ENCODE measurements around the gene PFDN5. TPM values are rescaled to one million over a fixed set of nuclear protein-coding genes. Genes with fewer than 3 reads are reported as not detected.
"Not testable (repeated sequence)": the region's sequence is repeated elsewhere in the genome, so short reads cannot be mapped to it uniquely, and the experiment has no call there.

The PFDN5 gene
- total and polyA plus RNA-seq, 5 donors from 2014 or later = 506 to 1,800 (median 1,410) TPM

- Mint-ChIP-seq H3K27me3 (peaks cover 7% of the 10 kb centered on the region), H3K27ac (peak overlapping the region; percentile 94 to 98 (median 97)), H3K4me1 (peaks cover 8 to 46% (median 35%) of the 10 kb centered on the region in 4 donors), H3K4me3 (peak overlapping the region; percentile 92 to 99 (median 96)), H3K36me3 (no peaks in the 10 kb centered on the region), H3K9me3 (peaks cover 0 to 2% (median 0%) of the 10 kb centered on the region in 7 donors)
- Histone ChIP-seq H3K9me3 (ENCODE audit: control insufficient read depth in 2 of 2, low read length in 2 of 2) (no peaks in the 10 kb centered on the region), H3K4me1 (ENCODE audit: control insufficient read depth, insufficient read depth, low read length, poor library complexity, severe bottlenecking) (peaks cover 47% of the 10 kb centered on the region), H3K4me3 (ENCODE audit: low read depth, low read length) (peak overlapping the region; percentile 77), H3K27ac (ENCODE audit: insufficient read depth, low read length, poor library complexity, severe bottlenecking) (peak overlapping the region; percentile 85), H3K36me3 (ENCODE audit: control insufficient read depth, insufficient read depth, low read length) (no peaks in the 10 kb centered on the region), H3K27me3 (ENCODE audit: control insufficient read depth, insufficient read depth, low read length) (no peaks in the 10 kb centered on the region)
- DNase-seq (peak; percentile 79 to 93 (median 80)), ATAC-seq (ENCODE audit: low read depth in 2 of 2) (peak; percentile 59 to 60)
Measured at GRCh38 chr12:53324779-53325510, 29.6 kb downstream of the PFDN5 start.

- H3K27me3 ChIP-seq (ENCODE audit: control insufficient read depth, insufficient read depth, low read length) = no peaks in the 10 kb centered on the region
- Mint-ChIP-seq H3K27me3 (peaks cover 7% of the 10 kb centered on the region), H3K9me3 (peaks cover 0 to 2% (median 0%) of the 10 kb centered on the region in 7 donors), H3K4me3 (peak overlapping the region; percentile 83 to 96 (median 88)), H3K36me3 (no peaks in the 10 kb centered on the region), H3K4me1 (peaks cover 8 to 40% (median 29%) of the 10 kb centered on the region in 4 donors), H3K27ac (no peak overlapping the region)
- H3K27ac ChIP-seq (ENCODE audit: insufficient read depth, low read length, poor library complexity, severe bottlenecking) = peak overlapping the region; percentile 85
- DNase-seq = peak in 2 of 3 donors; percentile 12 to 37
- H3K36me3 ChIP-seq (ENCODE audit: control insufficient read depth, insufficient read depth, low read length) = no peaks in the 10 kb centered on the region
- H3K9me3 ChIP-seq (ENCODE audit: control insufficient read depth in 2 of 2, low read length in 2 of 2) = no peaks in the 10 kb centered on the region
- ATAC-seq (ENCODE audit: low read depth in 2 of 2) = no peak
- H3K4me3 ChIP-seq (ENCODE audit: low read depth, low read length) = no peak overlapping the region
- H3K4me1 ChIP-seq (ENCODE audit: control insufficient read depth, insufficient read depth, low read length, poor library complexity, severe bottlenecking) = peaks cover 42% of the 10 kb centered on the region
Measured at GRCh38 chr12:53325511-53326061, 30.2 kb downstream of the PFDN5 start.

GRCh38 chr12:53326460-53327185, 31.3 kb downstream of the PFDN5 start:
- Histone ChIP-seq H3K4me1 (ENCODE audit: control insufficient read depth, insufficient read depth, low read length, poor library complexity, severe bottlenecking) (peaks cover 35% of the 10 kb centered on the region), H3K27me3 (ENCODE audit: control insufficient read depth, insufficient read depth, low read length) (no peaks in the 10 kb centered on the region), H3K4me3 (ENCODE audit: low read depth, low read length) (no peak overlapping the region), H3K36me3 (ENCODE audit: control insufficient read depth, insufficient read depth, low read length) (no peaks in the 10 kb centered on the region), H3K9me3 (ENCODE audit: control insufficient read depth in 2 of 2, low read length in 2 of 2) (no peaks in the 10 kb centered on the region), H3K27ac (ENCODE audit: insufficient read depth, low read length, poor library complexity, severe bottlenecking) (no peak overlapping the region)
- Mint-ChIP-seq H3K9me3 (peaks cover 0 to 2% (median 0%) of the 10 kb centered on the region in 7 donors), H3K4me1 (peaks cover 3 to 29% (median 19%) of the 10 kb centered on the region in 4 donors), H3K36me3 (no peaks in the 10 kb centered on the region), H3K27ac (peak overlapping the region in 1 of 3 donors; percentile 96), H3K4me3 (peak overlapping the region; percentile 79 to 83 (median 82)), H3K27me3 (peaks cover 7% of the 10 kb centered on the region)
- DNase-seq (no peak), ATAC-seq (ENCODE audit: low read depth in 2 of 2) (no peak)

- H3K4me3 Mint-ChIP-seq = peak overlapping the region in 3 of 4 donors; percentile 3 to 74 (median 41)
Measured at GRCh38 chr12:53327435-53328042, 32.2 kb downstream of the PFDN5 start.

GRCh38 chr12:53328043-53328435, 32.7 kb downstream of the PFDN5 start:
- Histone ChIP-seq H3K27ac (ENCODE audit: insufficient read depth, low read length, poor library complexity, severe bottlenecking) (no peak overlapping the region), H3K36me3 (ENCODE audit: control insufficient read depth, insufficient read depth, low read length) (no peaks in the 10 kb centered on the region), H3K27me3 (ENCODE audit: control insufficient read depth, insufficient read depth, low read length) (no peaks in the 10 kb centered on the region), H3K4me1 (ENCODE audit: control insufficient read depth, insufficient read depth, low read length, poor library complexity, severe bottlenecking) (peaks cover 29% of the 10 kb centered on the region), H3K4me3 (ENCODE audit: low read depth, low read length) (no peak overlapping the region), H3K9me3 (ENCODE audit: control insufficient read depth in 2 of 2, low read length in 2 of 2) (no peaks in the 10 kb centered on the region)
- peaks cover 0 to 2% (median 0%) of the 10 kb centered on the region in 7 donors for H3K9me3 Mint-ChIP-seq
- H3K36me3 Mint-ChIP-seq = no peaks in the 10 kb centered on the region
- H3K27me3 Mint-ChIP-seq = peaks cover 13% of the 10 kb centered on the region
- H3K4me3 Mint-ChIP-seq = peak overlapping the region in 1 of 4 donors; percentile 41
- H3K27ac Mint-ChIP-seq = no peak overlapping the region
- H3K4me1 Mint-ChIP-seq = peaks cover 3 to 23% (median 16%) of the 10 kb centered on the region in 4 donors
- DNase-seq (no peak), ATAC-seq (ENCODE audit: low read depth in 2 of 2) (no peak)

More at GRCh38 chr12:53327435-53328042, 32.2 kb downstream of the PFDN5 start:
- ATAC-seq (ENCODE audit: low read depth in 2 of 2) = no peak
- Histone ChIP-seq H3K9me3 (ENCODE audit: control insufficient read depth in 2 of 2, low read length in 2 of 2) (no peaks in the 10 kb centered on the region), H3K4me1 (ENCODE audit: control insufficient read depth, insufficient read depth, low read length, poor library complexity, severe bottlenecking) (peaks cover 29% of the 10 kb centered on the region), H3K27me3 (ENCODE audit: control insufficient read depth, insufficient read depth, low read length) (no peaks in the 10 kb centered on the region), H3K27ac (ENCODE audit: insufficient read depth, low read length, poor library complexity, severe bottlenecking) (no peak overlapping the region), H3K4me3 (ENCODE audit: low read depth, low read length) (no peak overlapping the region), H3K36me3 (ENCODE audit: control insufficient read depth, insufficient read depth, low read length) (no peaks in the 10 kb centered on the region)
- H3K36me3 Mint-ChIP-seq = no peaks in the 10 kb centered on the region
- no peak for DNase-seq
- peaks cover 11% of the 10 kb centered on the region for H3K27me3 Mint-ChIP-seq
- H3K9me3 Mint-ChIP-seq = peaks cover 0 to 2% (median 0%) of the 10 kb centered on the region in 7 donors
- H3K4me1 Mint-ChIP-seq = peaks cover 3 to 23% (median 18%) of the 10 kb centered on the region in 4 donors
- H3K27ac Mint-ChIP-seq = no peak overlapping the region

GRCh38 chr12:53330671-53331070, 35.3 kb downstream of the PFDN5 start:
- Mint-ChIP-seq H3K4me1 (peaks cover 0 to 9% (median 6%) of the 10 kb centered on the region in 4 donors), H3K27me3 (peaks cover 22% of the 10 kb centered on the region), H3K4me3 (peak overlapping the region in 1 of 4 donors; percentile 56), H3K27ac (no peak overlapping the region), H3K9me3 (peaks cover 0 to 2% (median 0%) of the 10 kb centered on the region in 7 donors), H3K36me3 (no peaks in the 10 kb centered on the region)
- H3K36me3 ChIP-seq (ENCODE audit: control insufficient read depth, insufficient read depth, low read length) = no peaks in the 10 kb centered on the region
- ATAC-seq (ENCODE audit: low read depth in 2 of 2) (no peak), DNase-seq (no peak)
- H3K4me1 ChIP-seq (ENCODE audit: control insufficient read depth, insufficient read depth, low read length, poor library complexity, severe bottlenecking) = peaks cover 6% of the 10 kb centered on the region
- no peaks in the 10 kb centered on the region for H3K9me3 ChIP-seq (ENCODE audit: control insufficient read depth in 2 of 2, low read length in 2 of 2)
- H3K27ac ChIP-seq (ENCODE audit: insufficient read depth, low read length, poor library complexity, severe bottlenecking) = no peak overlapping the region
- H3K27me3 ChIP-seq (ENCODE audit: control insufficient read depth, insufficient read depth, low read length) = no peaks in the 10 kb centered on the region
- H3K4me3 ChIP-seq (ENCODE audit: low read depth, low read length) = no peak overlapping the region

GRCh38 chr12:53332339-53332738, 37.0 kb downstream of the PFDN5 start:
- H3K27me3 ChIP-seq (ENCODE audit: control insufficient read depth, insufficient read depth, low read length); H3K9me3 Mint-ChIP-seq; H3K9me3 ChIP-seq (ENCODE audit: control insufficient read depth in 2 of 2, low read length in 2 of 2); DNase-seq; H3K4me1 ChIP-seq (ENCODE audit: control insufficient read depth, insufficient read depth, low read length, poor library complexity, severe bottlenecking); H3K4me1 Mint-ChIP-seq; H3K36me3 ChIP-seq (ENCODE audit: control insufficient read depth, insufficient read depth, low read length); H3K36me3 Mint-ChIP-seq; H3K4me3 ChIP-seq (ENCODE audit: low read depth, low read length); H3K27ac ChIP-seq (ENCODE audit: insufficient read depth, low read length, poor library complexity, severe bottlenecking); H3K4me3 Mint-ChIP-seq; ATAC-seq (ENCODE audit: low read depth in 2 of 2): not testable (repeated sequence)
- peak overlapping the region in 1 of 3 donors; percentile 88 for H3K27ac Mint-ChIP-seq
- H3K27me3 Mint-ChIP-seq = peaks cover 36% of the 10 kb centered on the region
